Tibial nerve (tissue), 4 donors: ENCODE results near the gene DNAJC9. TPM values are rescaled to one million over a fixed set of nuclear protein-coding genes. Genes with fewer than 3 reads are reported as not detected.
A peak's percentile ranks its signal among the peaks of the same experiment; 100 is the strongest.

Source experiments
- DNase-seq, 2 donors: peaks; one replicate each; pipeline ENCODE4 v3.0.0-alpha.2; 2019; ENCODE audit warnings: low spot score in 2 of 2
- H3K27ac ChIP-seq, 4 donors: fragments of 200-600 bp; sonication (generic) in 3 of 4; one replicate each; pipeline ENCODE4 v1.5.1; 2017 to 2019; ENCODE audit warnings: mild to moderate bottlenecking in 1 of 4
- H3K27me3 ChIP-seq, 2 donors: fragments of 200-600 bp; sonication (generic) in 1 of 2; one replicate each; pipeline versions ENCODE4 v1.5.1 to v1.6.0; 2017 to 2019
- H3K36me3 ChIP-seq, 3 donors: fragments of 200-600 bp; sonication (generic); one replicate each; pipeline ENCODE4 v1.5.1; 2018 to 2019
- H3K4me1 ChIP-seq, 4 donors: fragments of 200-600 bp; sonication (generic) in 3 of 4; one replicate each; pipeline ENCODE4 v1.5.1; 2017 to 2019
- H3K4me3 ChIP-seq, 4 donors: fragments of 200-600 bp; sonication (generic) in 3 of 4; one replicate each; pipeline ENCODE4 v1.5.1; 2017 to 2019; ENCODE audit warnings: mild to moderate bottlenecking in 1 of 4, moderate library complexity in 1 of 4
- H3K9me3 ChIP-seq, 4 donors: fragments of 200-600 bp; sonication (generic) in 3 of 4; one replicate each; pipeline ENCODE4 v1.5.1; 2017 to 2019
- EP300 ChIP-seq, 2 donors: sonication (generic); formaldehyde crosslinking; IDR thresholded peaks; one replicate each; pipeline ENCODE4 v1.6.1; 2017; ENCODE audit warnings: antibody characterized with exemption in 2 of 2, mild to moderate bottlenecking in 1 of 2
- POLR2A ChIP-seq, 2 donors: fragments of 450-650 bp; IDR thresholded peaks; one replicate each; pipeline ENCODE4 v1.6.1; 2017; ENCODE audit warnings: antibody characterized with exemption in 2 of 2, mild to moderate bottlenecking in 2 of 2, moderate library complexity in 2 of 2
- WGBS, 2 donors: methylation state at CpG; one replicate each; pipeline ENCODE4 v1.1.5; 2018; 5-methylcytosine and 5-hydroxymethylcytosine counted together
- total RNA-seq, 4 donors: library from RNA; depleted of rRNA; stranded (reverse); fragments of >200 nt; gene quantifications; one replicate each; pipeline ENCODE4 v1.1.0, GENCODE V29; 2016
- TF ChIP-seq, protein P1 (sequence below), 5 experiments: fragments of 200-600 bp in 3 of 5; fragments of 450-650 bp in 2 of 5; sonication (generic) in 3 of 5; IDR thresholded peaks; one replicate each; pipeline ENCODE4 v1.5.1; 2016 to 2019; ENCODE audit warnings: antibody characterized with exemption in 5 of 5, mild to moderate bottlenecking in 3 of 5, moderate library complexity in 2 of 5

DNAJC9 gene, protein sequence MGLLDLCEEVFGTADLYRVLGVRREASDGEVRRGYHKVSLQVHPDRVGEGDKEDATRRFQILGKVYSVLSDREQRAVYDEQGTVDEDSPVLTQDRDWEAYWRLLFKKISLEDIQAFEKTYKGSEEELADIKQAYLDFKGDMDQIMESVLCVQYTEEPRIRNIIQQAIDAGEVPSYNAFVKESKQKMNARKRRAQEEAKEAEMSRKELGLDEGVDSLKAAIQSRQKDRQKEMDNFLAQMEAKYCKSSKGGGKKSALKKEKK
- total RNA-seq = 10 to 100 TPM; 11.8 to 24.0 (median 15.2) TPM

- Histone ChIP-seq H3K36me3 (peaks cover 0 to 55% (median 0%) of the 10 kb centered on the region in 3 donors), H3K4me1 (peaks cover 8 to 59% (median 21%) of the 10 kb centered on the region in 4 donors), H3K9me3 (no peaks in the 10 kb centered on the region), H3K27ac (peak within 1 kb of the TSS; percentile 61 to 86 (median 83)), H3K4me3 (peak within 1 kb of the TSS; percentile 84 to 96 (median 84)), H3K27me3 (no peaks in the 10 kb centered on the region)
- TF ChIP-seq POLR2A (IDR thresholded peaks at IDR 0.05) = peak; percentile 51 to 74
- peak; percentile 88 to 97 for TF ChIP-seq EP300 (IDR thresholded peaks at IDR 0.05)
- TF ChIP-seq, protein P1, sequence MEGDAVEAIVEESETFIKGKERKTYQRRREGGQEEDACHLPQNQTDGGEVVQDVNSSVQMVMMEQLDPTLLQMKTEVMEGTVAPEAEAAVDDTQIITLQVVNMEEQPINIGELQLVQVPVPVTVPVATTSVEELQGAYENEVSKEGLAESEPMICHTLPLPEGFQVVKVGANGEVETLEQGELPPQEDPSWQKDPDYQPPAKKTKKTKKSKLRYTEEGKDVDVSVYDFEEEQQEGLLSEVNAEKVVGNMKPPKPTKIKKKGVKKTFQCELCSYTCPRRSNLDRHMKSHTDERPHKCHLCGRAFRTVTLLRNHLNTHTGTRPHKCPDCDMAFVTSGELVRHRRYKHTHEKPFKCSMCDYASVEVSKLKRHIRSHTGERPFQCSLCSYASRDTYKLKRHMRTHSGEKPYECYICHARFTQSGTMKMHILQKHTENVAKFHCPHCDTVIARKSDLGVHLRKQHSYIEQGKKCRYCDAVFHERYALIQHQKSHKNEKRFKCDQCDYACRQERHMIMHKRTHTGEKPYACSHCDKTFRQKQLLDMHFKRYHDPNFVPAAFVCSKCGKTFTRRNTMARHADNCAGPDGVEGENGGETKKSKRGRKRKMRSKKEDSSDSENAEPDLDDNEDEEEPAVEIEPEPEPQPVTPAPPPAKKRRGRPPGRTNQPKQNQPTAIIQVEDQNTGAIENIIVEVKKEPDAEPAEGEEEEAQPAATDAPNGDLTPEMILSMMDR (IDR thresholded peaks at IDR 0.05) = peak in 1 of 5 experiments; percentile 19
- 0% methylated on average over 37 to 71 of the region's 78 CpGs for WGBS, 2 donors
- DNase-seq = peak; percentile 96 to 99
Measured at GRCh38 chr10:73246646-73247508, at the start of gene DNAJC9. DNAJC9 (minus strand) TSS chr10:73247255; CDS start chr10:73247189, 66 bp downstream.

- Histone ChIP-seq H3K4me3 (no peak overlapping the region), H3K4me1 (no peaks in the 10 kb centered on the region), H3K36me3 (peaks cover 0 to 28% (median 0%) of the 10 kb centered on the region in 3 donors), H3K27me3 (no peaks in the 10 kb centered on the region), H3K27ac (no peak overlapping the region), H3K9me3 (no peaks in the 10 kb centered on the region)
- no peak for DNase-seq
- TF ChIP-seq EP300 (IDR thresholded peaks at IDR 0.05) (no peak), POLR2A (IDR thresholded peaks at IDR 0.05) (no peak)
- TF ChIP-seq, protein P1 (IDR thresholded peaks at IDR 0.05) = no peak
- 75 to 82% methylated on average over 3 of the region's 3 CpGs for WGBS, 2 donors
Measured at GRCh38 chr10:73293461-73293860, 46.4 kb upstream of the DNAJC9 start.

DNA sequence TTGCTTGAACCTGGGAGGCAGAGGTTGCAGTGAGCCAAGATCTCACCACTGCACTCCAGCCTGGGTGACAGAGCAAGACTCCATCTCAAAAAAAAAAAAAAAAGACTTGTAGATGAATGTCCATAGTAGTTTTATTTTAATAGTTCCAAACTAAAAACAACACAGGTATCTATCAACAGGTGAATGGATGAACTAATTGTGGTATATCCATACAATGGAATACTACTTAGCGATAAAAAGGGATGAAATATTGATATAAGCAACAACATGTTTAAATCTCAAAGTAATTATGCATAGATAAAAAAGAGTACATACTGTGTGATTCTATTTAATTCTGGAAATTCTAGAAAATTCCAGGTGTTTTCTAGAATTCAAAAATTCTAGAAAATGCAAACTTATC is 42.9 kb upstream of the DNAJC9 start:
- WGBS, 2 donors = 96 to 100% methylated on average over 1 of the region's 1 CpG
- DNase-seq = no peak
- H3K4me1 ChIP-seq = no peaks in the 10 kb centered on the region
- no peak for TF ChIP-seq EP300 (IDR thresholded peaks at IDR 0.05)
- TF ChIP-seq POLR2A (IDR thresholded peaks at IDR 0.05) = no peak
- TF ChIP-seq, protein P1 (IDR thresholded peaks at IDR 0.05) = no peak
- H3K27me3 ChIP-seq = no peaks in the 10 kb centered on the region
- H3K9me3 ChIP-seq = no peaks in the 10 kb centered on the region
- no peak overlapping the region for H3K4me3 ChIP-seq
- peaks cover 0 to 30% (median 0%) of the 10 kb centered on the region in 3 donors for H3K36me3 ChIP-seq
- H3K27ac ChIP-seq = no peak overlapping the region

DNA sequence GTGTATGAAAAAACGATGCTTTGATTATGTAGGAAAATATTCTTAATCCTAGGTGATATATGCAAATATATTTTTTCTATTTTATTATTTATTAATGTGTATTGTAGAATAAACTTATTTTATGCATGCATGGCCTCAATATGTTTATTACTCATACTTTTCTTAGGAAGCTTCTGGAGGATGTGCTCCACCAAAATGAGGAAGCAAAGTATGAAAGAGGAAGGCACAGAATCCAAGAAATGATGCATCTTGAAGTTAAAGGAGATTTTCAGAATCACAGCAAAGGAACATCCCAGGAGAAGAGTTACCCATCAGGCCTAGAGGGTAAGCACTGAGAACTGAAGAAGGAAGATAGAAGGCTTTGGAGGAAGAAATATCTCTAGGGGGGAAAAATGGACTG is 40.4 kb upstream of the DNAJC9 start:
- Histone ChIP-seq H3K36me3 (peaks cover 0 to 30% (median 0%) of the 10 kb centered on the region in 3 donors), H3K9me3 (no peaks in the 10 kb centered on the region), H3K27me3 (no peaks in the 10 kb centered on the region), H3K4me3 (no peak overlapping the region), H3K4me1 (no peaks in the 10 kb centered on the region), H3K27ac (no peak overlapping the region)
- WGBS, 2 donors = 92 to 93% methylated on average over 1 of the region's 1 CpG
- no peak for DNase-seq
- no peak for TF ChIP-seq EP300 (IDR thresholded peaks at IDR 0.05)
- TF ChIP-seq POLR2A (IDR thresholded peaks at IDR 0.05) = no peak
- TF ChIP-seq, protein P1 (IDR thresholded peaks at IDR 0.05) = no peak

DNA sequence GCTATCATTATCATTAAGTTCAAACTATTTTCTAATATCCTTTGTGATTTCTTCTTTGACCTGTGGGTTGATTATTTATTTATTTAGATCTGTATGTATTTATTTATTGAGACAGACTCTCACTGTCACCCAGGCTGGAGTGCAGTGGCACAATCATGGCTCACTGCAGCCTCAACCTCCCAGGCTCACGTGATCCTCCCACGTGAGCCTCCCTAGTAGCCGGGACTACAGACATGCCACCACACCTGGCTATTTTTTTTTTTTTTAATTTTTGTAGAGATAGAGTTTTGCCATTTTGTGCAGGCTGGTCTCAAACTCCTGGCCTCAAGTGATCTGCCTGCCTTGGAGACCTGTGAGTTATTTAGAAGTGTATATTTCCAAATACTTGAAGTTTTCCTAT is 34.0 kb upstream of the DNAJC9 start:
- no peak for DNase-seq
- peaks cover 0 to 9% (median 0%) of the 10 kb centered on the region in 3 donors for H3K36me3 ChIP-seq
- H3K4me3 ChIP-seq = no peak overlapping the region
- WGBS, 2 donors = 86 to 95% methylated on average over 3 of the region's 3 CpGs
- H3K27me3 ChIP-seq = no peaks in the 10 kb centered on the region
- TF ChIP-seq, protein P1 (IDR thresholded peaks at IDR 0.05) = no peak
- no peak for TF ChIP-seq EP300 (IDR thresholded peaks at IDR 0.05)
- no peak for TF ChIP-seq POLR2A (IDR thresholded peaks at IDR 0.05)
- H3K9me3 ChIP-seq = no peaks in the 10 kb centered on the region
- no peaks in the 10 kb centered on the region for H3K4me1 ChIP-seq
- no peak overlapping the region for H3K27ac ChIP-seq
